ENCODE measurements around the gene LEO1. TPM values are rescaled to one million over a fixed set of nuclear protein-coding genes. Genes with fewer than 3 reads are reported as not detected.

The LEO1 gene
- total and polyA plus RNA-seq, 2 of the 13 experiments (the other 11 are each of a cell fraction or from before 2014, with no cell fraction given) = 17.0 to 60.3 TPM

- TF ChIP-seq CENPT (CRISPR knock-in tag; IDR thresholded peaks at IDR 0.05; ENCODE audit: low read depth) (no peak), ZNF383 (CRISPR knock-in tag; IDR thresholded peaks at IDR 0.05; ENCODE audit: borderline replicate concordance) (no peak), RFX5 (IDR thresholded peaks at IDR 0.05; ENCODE audit: low read depth, low read length) (no peak), ZNF407 (CRISPR knock-in tag; IDR thresholded peaks at IDR 0.05; ENCODE audit: not compliant biosample characterization) (no peak), MAFF (IDR thresholded peaks at IDR 0.05; ENCODE audit: low read depth, low read length) (no peak), ZNF460 (CRISPR knock-in tag; IDR thresholded peaks at IDR 0.05; ENCODE audit: borderline replicate concordance) (no peak), JUN (CRISPR knock-in tag; IDR thresholded peaks at IDR 0.05) (no peak; the same call in 1 of the 2 replicates), SP5 (CRISPR knock-in tag; IDR thresholded peaks at IDR 0.05; ENCODE audit: borderline replicate concordance, low read depth) (peak; percentile 99), AHR (CRISPR knock-in tag; IDR thresholded peaks at IDR 0.05) (no peak), RBAK (CRISPR knock-in tag; IDR thresholded peaks at IDR 0.05) (no peak), ZNF780A (CRISPR knock-in tag; IDR thresholded peaks at IDR 0.05) (no peak), NFRKB (IDR thresholded peaks at IDR 0.05) (no peak), RAD51 (IDR thresholded peaks at IDR 0.05; ENCODE audit: borderline replicate concordance) (no peak; the same call in 1 of the 2 replicates), BATF2 (CRISPR knock-in tag; IDR thresholded peaks at IDR 0.05) (no peak), ZNF510 (CRISPR knock-in tag; IDR thresholded peaks at IDR 0.05; ENCODE audit: low read depth) (no peak), TFAP4 (IDR thresholded peaks at IDR 0.05; ENCODE audit: borderline replicate concordance, low read depth) (peak; percentile 69; the same call in 1 of the 2 replicates), POLR2G (IDR thresholded peaks at IDR 0.05; ENCODE audit: low read depth, low read length) (peak; percentile 52)
- TF ChIP-seq, protein P1, sequence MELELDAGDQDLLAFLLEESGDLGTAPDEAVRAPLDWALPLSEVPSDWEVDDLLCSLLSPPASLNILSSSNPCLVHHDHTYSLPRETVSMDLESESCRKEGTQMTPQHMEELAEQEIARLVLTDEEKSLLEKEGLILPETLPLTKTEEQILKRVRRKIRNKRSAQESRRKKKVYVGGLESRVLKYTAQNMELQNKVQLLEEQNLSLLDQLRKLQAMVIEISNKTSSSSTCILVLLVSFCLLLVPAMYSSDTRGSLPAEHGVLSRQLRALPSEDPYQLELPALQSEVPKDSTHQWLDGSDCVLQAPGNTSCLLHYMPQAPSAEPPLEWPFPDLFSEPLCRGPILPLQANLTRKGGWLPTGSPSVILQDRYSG (CRISPR knock-in tag; IDR thresholded peaks at IDR 0.05) = no peak
These were observed 37.3 kb upstream of the LEO1 start (continued) for GRCh38 chr15:52008698-52009434.

Measured in HepG2 (cell line).